HG02623 (cell line): ENCODE measurements around the gene ADAP1.

Experiments used
- ATAC-seq: cut with Tn5 transposase; IDR thresholded peaks from one replicate; pipeline ENCODE4 v1.9.1; 2021; ENCODE audit warnings: moderate library complexity; ENCODE audit not compliant: unreplicated experiment

ADAP1 gene

GRCh38 chr7:988963-989529 lies 34.6 kb upstream of the ADAP1 start:
- ATAC-seq: no peak

GRCh38 chr7:988426-988911 lies 34.0 kb upstream of the ADAP1 start:
- no peak for ATAC-seq

GRCh38 chr7:987909-988308 lies 33.4 kb upstream of the ADAP1 start:
- ATAC-seq: no peak

- ATAC-seq: no peak
Measured at GRCh38 chr7:986766-987751, 32.6 kb upstream of the ADAP1 start.

- no peak for ATAC-seq
Measured at GRCh38 chr7:985915-986741, 31.6 kb upstream of the ADAP1 start.

GRCh38 chr7:985127-985416 lies 30.6 kb upstream of the ADAP1 start:
- no peak for ATAC-seq

GRCh38 chr7:984361-985126 lies 30.1 kb upstream of the ADAP1 start:
- ATAC-seq: no peak

GRCh38 chr7:983616-984071 lies 29.2 kb upstream of the ADAP1 start:
- ATAC-seq: no peak

- no peak for ATAC-seq
Measured at GRCh38 chr7:983004-983615, 28.6 kb upstream of the ADAP1 start, which contains the start of gene CYP2W1. TSS of gene CYP2W1 (plus strand) at chr7:983181. CDS start at chr7:983212, 31 bp downstream.

- ATAC-seq: no peak
Measured at GRCh38 chr7:982511-983003, 28.1 kb upstream of the ADAP1 start.

GRCh38 chr7:981793-982510 lies 27.5 kb upstream of the ADAP1 start:
- no peak for ATAC-seq

- ATAC-seq: no peak
Measured at GRCh38 chr7:979886-980571, 25.5 kb upstream of the ADAP1 start.

GRCh38 chr7:979151-979550 lies 24.7 kb upstream of the ADAP1 start:
- ATAC-seq: no peak

GRCh38 chr7:978416-979091 lies 24.1 kb upstream of the ADAP1 start:
- ATAC-seq: no peak

GRCh38 chr7:978049-978346 lies 23.5 kb upstream of the ADAP1 start:
- ATAC-seq: no peak

- ATAC-seq: no peak
Measured at GRCh38 chr7:977326-978048, 23.0 kb upstream of the ADAP1 start.

- no peak for ATAC-seq
Measured at GRCh38 chr7:976901-977325, 22.4 kb upstream of the ADAP1 start.
